ENCODE measurements around the gene EPB41L5.
"Not testable (repeated sequence)": the region's sequence is repeated elsewhere in the genome, so short reads cannot be mapped to it uniquely, and the experiment has no call there.

EPB41L5 gene

DNA sequence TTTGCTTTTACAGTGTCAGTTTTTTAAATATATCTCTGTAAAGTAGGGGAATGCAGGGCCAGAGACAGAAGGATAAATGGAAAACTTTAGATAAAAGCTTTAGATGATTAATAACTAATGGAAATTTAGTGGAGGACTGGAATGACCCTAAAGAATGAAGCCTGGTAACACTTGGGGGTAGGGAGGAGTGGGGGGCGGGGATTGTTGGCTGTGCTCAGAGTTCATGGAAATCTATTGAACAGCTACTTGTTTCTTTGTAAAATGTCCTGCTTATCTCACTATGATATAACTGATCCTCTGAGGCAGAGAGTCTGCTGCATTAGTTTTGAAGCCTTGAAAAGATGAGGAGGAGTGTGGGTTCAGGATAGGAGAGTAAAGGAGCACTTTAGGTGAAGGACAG lies 119.8 kb downstream of the EPB41L5 start:
- TF ChIP-seq, protein P1, sequence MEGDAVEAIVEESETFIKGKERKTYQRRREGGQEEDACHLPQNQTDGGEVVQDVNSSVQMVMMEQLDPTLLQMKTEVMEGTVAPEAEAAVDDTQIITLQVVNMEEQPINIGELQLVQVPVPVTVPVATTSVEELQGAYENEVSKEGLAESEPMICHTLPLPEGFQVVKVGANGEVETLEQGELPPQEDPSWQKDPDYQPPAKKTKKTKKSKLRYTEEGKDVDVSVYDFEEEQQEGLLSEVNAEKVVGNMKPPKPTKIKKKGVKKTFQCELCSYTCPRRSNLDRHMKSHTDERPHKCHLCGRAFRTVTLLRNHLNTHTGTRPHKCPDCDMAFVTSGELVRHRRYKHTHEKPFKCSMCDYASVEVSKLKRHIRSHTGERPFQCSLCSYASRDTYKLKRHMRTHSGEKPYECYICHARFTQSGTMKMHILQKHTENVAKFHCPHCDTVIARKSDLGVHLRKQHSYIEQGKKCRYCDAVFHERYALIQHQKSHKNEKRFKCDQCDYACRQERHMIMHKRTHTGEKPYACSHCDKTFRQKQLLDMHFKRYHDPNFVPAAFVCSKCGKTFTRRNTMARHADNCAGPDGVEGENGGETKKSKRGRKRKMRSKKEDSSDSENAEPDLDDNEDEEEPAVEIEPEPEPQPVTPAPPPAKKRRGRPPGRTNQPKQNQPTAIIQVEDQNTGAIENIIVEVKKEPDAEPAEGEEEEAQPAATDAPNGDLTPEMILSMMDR (IDR thresholded peaks at IDR 0.05; ENCODE audit: control extremely low read depth, extremely low read depth, low read depth, missing control alignments) = no peak
- CTCF ChIA-PET = interaction anchor here (1.2 to 2.5 kb wide), 6 partner anchors 9 to 42 kb away, joined by 3 to 10 read pairs (median 4); no protein-coding TSS in a partner anchor
- POLR2A ChIA-PET = no interaction called here
- no peak for DNase-seq (ENCODE audit: extremely low spot score)

DNA sequence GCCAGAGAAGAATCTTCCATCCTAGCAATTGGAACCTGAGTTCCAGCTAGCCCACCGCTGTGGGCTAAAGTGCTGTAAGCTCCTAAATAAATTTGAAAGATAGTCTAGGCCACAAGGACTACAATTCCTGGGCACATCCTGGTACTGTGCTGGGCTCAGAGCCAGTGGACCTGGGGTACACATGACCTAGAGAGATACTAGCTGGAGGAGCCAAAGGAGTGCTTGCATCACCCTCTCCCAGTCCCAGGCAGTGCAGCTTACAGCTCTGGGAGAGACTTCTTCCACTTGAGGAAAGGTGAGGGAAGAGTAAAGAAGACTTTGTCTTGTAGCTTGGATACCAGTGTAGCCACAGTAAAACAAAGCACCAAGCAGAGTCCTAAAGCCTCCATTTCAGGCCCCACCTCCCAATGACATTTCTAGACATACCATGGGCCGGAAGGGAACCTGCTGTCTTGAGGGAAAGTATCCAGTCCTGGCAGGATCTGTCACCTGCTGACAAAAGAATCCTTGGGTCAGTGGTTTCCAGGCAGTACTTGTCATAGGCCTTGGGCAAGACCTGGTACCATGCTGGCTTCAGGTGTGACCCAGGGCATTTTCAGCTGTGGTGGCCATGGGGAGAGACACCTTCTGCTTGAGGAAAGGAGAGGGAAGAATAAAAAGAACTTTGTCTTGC lies 120.8 kb downstream of the EPB41L5 start:
- no peak for DNase-seq (ENCODE audit: extremely low spot score)
- TF ChIP-seq, protein P1 (IDR thresholded peaks at IDR 0.05; ENCODE audit: control extremely low read depth, extremely low read depth, low read depth, missing control alignments) = no peak
- ChIA-PET POLR2A (no interaction called here), CTCF (interaction anchor here (1.2 to 2.5 kb wide), 6 partner anchors 8 to 41 kb away, joined by 3 to 10 read pairs (median 4); no protein-coding TSS in a partner anchor)

DNA sequence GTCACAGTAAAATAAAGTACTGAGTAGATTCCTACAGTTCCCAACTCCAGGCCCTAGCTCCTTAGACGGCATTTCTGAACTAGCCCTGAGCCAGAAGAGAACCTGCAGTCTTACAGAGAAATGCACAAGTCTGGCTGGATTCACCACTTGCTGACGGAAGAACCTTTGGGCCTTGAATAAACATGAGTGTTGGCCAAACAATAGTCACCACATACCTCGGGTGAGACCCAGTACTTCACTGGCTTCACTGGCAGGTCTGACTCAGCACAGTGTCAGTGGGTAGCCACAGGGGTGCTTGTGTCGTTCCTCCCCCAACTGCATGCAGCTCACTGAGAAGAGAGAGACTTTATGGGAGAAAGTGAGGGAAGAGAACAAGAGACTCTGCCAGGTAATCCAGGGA lies 121.4 kb downstream of the EPB41L5 start:
- no peak for DNase-seq (ENCODE audit: extremely low spot score)
- TF ChIP-seq, protein P1 (IDR thresholded peaks at IDR 0.05; ENCODE audit: control extremely low read depth, extremely low read depth, low read depth, missing control alignments) = no peak
- ChIA-PET POLR2A (no interaction called here), CTCF (interaction anchor here (0.9 to 1.2 kb wide), 2 partner anchors 11 to 23 kb away, joined by 4 read pairs; no protein-coding TSS in a partner anchor)

GRCh38 chr2:120135013-120135412 lies 122.1 kb downstream of the EPB41L5 start:
- POLR2A ChIA-PET; DNase-seq (ENCODE audit: extremely low spot score): not testable (repeated sequence)
- CTCF ChIA-PET = interaction anchor here (0.9 kb wide), 1 partner anchor 10 kb away, joined by 4 read pairs; no protein-coding TSS in a partner anchor

DNA sequence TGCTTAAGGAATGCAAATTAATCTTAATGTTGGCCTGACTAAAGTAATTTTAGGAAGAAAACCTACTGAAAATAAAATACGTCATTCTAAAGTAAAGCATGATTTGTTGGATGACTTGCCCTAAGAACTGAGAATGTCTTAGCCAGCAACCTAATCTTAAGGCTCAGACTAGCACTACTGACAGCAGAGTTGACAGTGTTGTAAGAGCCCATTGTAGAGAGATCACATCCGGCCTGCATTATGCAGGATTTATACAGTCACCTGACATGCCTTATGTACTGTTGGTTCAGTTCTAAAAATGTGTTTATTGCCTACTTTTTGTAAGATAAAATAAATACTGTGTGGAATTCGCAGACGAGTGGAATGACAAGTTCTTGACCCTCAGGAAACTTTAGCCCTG lies 128.0 kb downstream of the EPB41L5 start:
- TF ChIP-seq, protein P1 (IDR thresholded peaks at IDR 0.05; ENCODE audit: control extremely low read depth, extremely low read depth, low read depth, missing control alignments) = no peak
- CTCF ChIA-PET = interaction anchor here (0.9 to 2.1 kb wide), 2 partner anchors 13 to 34 kb away, joined by 3 to 6 read pairs; no protein-coding TSS in a partner anchor
- DNase-seq (ENCODE audit: extremely low spot score) = no peak
- POLR2A ChIA-PET = no interaction called here

DNA sequence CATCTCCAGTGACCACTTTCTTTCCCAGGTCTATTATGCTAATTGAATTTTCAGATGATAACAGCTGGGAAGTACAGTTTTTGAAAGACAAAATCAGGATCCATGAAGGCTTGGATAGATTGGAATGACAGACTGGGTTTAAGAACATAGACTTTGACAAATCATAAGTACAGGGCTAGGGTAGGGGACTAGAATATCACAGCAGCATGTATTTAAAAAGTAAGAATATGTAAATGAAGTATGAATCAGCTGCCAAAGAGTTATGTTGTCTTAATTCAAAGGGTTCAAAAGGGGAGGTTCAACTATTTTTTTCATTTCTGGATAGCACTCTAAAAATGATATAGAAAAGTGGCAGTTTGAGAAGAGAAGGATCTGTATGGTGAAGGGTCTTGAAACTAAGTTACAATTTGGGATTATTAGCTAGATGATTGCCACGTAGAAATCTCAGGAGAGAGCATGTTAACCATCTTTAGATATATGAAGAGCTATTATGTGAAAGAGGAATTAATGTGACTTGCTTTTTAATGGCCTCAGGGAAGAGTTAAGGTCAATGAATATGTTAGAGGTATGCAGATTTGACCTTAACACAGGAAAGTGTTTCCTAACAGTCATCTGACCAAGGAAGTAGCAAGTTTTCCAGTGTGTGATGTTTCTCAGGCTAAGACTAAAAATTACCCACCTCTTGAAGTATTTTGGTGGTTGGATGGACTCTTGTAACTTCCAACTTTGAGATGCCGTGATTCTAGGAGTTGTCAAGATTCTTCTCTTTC lies 128.6 kb downstream of the EPB41L5 start:
- no peak for DNase-seq (ENCODE audit: extremely low spot score)
- CTCF ChIA-PET = interaction anchor here (0.9 to 2.1 kb wide), 3 partner anchors 9 to 34 kb away, joined by 3 to 6 read pairs (median 5); no protein-coding TSS in a partner anchor
- TF ChIP-seq, protein P1 (IDR thresholded peaks at IDR 0.05; ENCODE audit: control extremely low read depth, extremely low read depth, low read depth, missing control alignments) = no peak
- POLR2A ChIA-PET = no interaction called here
